HepG2 (cell line): ENCODE data around the gene HCFC1R1. TPM values are rescaled to one million over a fixed set of nuclear protein-coding genes. Genes with fewer than 3 reads are reported as not detected.

Experiments
- FOXJ3 ChIP-seq: sonication (generic); formaldehyde crosslinking; IDR thresholded peaks from 2 replicates; pipeline ENCODE4 v1.4.0; 2020; ENCODE audit warnings: missing genetic modification reagents, mild to moderate bottlenecking, borderline replicate concordance
- GRHL1 ChIP-seq: sonication (generic); formaldehyde crosslinking; conservative IDR thresholded peaks from 2 replicates; pipeline ENCODE4 v1.8.0; 2022; ENCODE audit warnings: missing genetic modification reagents
- KIAA2018 ChIP-seq: sonication (generic); formaldehyde crosslinking; IDR thresholded peaks from 2 replicates; pipeline ENCODE4 v1.5.0; 2020; ENCODE audit warnings: mild to moderate bottlenecking, missing genetic modification reagents, borderline replicate concordance
- MLX ChIP-seq: IDR thresholded peaks from 2 replicates; pipeline ENCODE4 v1.6.1; 2016
- NCOA1 ChIP-seq: sonication (generic); formaldehyde crosslinking; IDR thresholded peaks from 2 replicates; pipeline ENCODE4 v1.9.0; 2021; ENCODE audit warnings: missing genetic modification reagents
- NFYC ChIP-seq: IDR thresholded peaks from 2 replicates; pipeline ENCODE4 v1.6.1; 2016; ENCODE audit warnings: missing genetic modification reagents, missing compliant biosample characterization
- NPAS2 ChIP-seq: sonication (generic); formaldehyde crosslinking; IDR thresholded peaks from 2 replicates; pipeline ENCODE4 v1.8.0; 2022; ENCODE audit warnings: mild to moderate bottlenecking, missing genetic modification reagents, borderline replicate concordance
- PTBP1 ChIP-seq: fragments of 200-400 bp; formaldehyde crosslinking; IDR thresholded peaks from 2 replicates; pipeline ENCODE4 v1.6.1; 2018; ENCODE audit warnings: low read length, low read depth; ENCODE audit not compliant: poor library complexity, severe bottlenecking
- TRIM22 ChIP-seq: fragments of 450-650 bp; IDR thresholded peaks from 2 replicates; pipeline ENCODE4 v1.6.1; 2017
- ZNF331 ChIP-seq: sonication (generic); formaldehyde crosslinking; IDR thresholded peaks from 2 replicates; pipeline ENCODE4 v1.4.0; 2020; ENCODE audit warnings: missing genetic modification reagents
- ZNF468 ChIP-seq: sonication (generic); formaldehyde crosslinking; IDR thresholded peaks from 2 replicates; pipeline ENCODE4 v1.8.0; 2022; ENCODE audit warnings: mild to moderate bottlenecking, moderate library complexity, missing genetic modification reagents
- ZNF552 ChIP-seq: sonication (generic); formaldehyde crosslinking; IDR thresholded peaks from 2 replicates; pipeline ENCODE4 v1.9.0; 2022; ENCODE audit warnings: missing genetic modification reagents, mild to moderate bottlenecking, borderline replicate concordance
- polyA plus RNA-seq, 8 experiments: library from polyadenylated mRNA; depleted of rRNA in 3 of 8; stranded (reverse) in 7 of 8; unstranded in 1 of 8; fragments of >200 nt; fragmentation: Illumina TruSeq in 4 of 8; extraction: Trizol in 4 of 8; gene quantifications; 2 replicates each; pipeline versions ENCODE4 v1.2.1 to v1.2.3, GENCODE V29; 2011 to 2016; ENCODE audit warnings: low read depth in 4 of 8, missing spikeins in 1 of 8, mixed read lengths in 1 of 8; ENCODE audit not compliant: insufficient read depth in 1 of 8
- total RNA-seq, 5 experiments: library from RNA; depleted of rRNA; stranded (reverse); fragments of >200 nt; fragmentation: Illumina TruSeq; extraction: Trizol; gene quantifications; 2 replicates each; pipeline ENCODE4 v1.2.3, GENCODE V29; 2016; ENCODE audit warnings: low read depth in 1 of 5

HCFC1R1 gene
- total and polyA plus RNA-seq, 2 of the 13 experiments (the other 11 are each of a cell fraction or from before 2014, with no cell fraction given), result 13.8 to 16.1 TPM

GRCh38 chr16:3023669-3024478, at the start of gene HCFC1R1, which contains the start of gene THOC6 (continued):
- TF ChIP-seq KIAA2018 (CRISPR knock-in tag), result no peak
- no peak for TF ChIP-seq FOXJ3 (CRISPR knock-in tag)
- no peak for TF ChIP-seq NPAS2
- no peak; the same call in 1 of the 2 replicates for TF ChIP-seq GRHL1
- no peak for TF ChIP-seq NCOA1
- peak; percentile 60 for TF ChIP-seq NFYC (CRISPR knock-in tag)
- peak; percentile 65; the same call in 1 of the 2 replicates for TF ChIP-seq MLX (CRISPR knock-in tag)
- TF ChIP-seq TRIM22, result no peak
- TF ChIP-seq ZNF468 (CRISPR knock-in tag), result no peak
- TF ChIP-seq PTBP1, result peak; percentile 90
- TF ChIP-seq ZNF552 (CRISPR knock-in tag), result 0 out of 2 replicates have a peak, but pooled peaks have one; percentile 61
- peak; percentile 79 for TF ChIP-seq ZNF331
